Suprapubic skin (tissue), 4 donors: ENCODE results near the gene C21orf91. TPM values are rescaled to one million over a fixed set of nuclear protein-coding genes. Genes with fewer than 3 reads are reported as not detected.
"Not testable (repeated sequence)": the region's sequence is repeated elsewhere in the genome, so short reads cannot be mapped to it uniquely, and the experiment has no call there.

Experiments used
- DNase-seq, 2 donors: peaks; one replicate each; pipeline ENCODE4 v3.0.0-alpha.2; 2019; ENCODE audit warnings: low spot score in 2 of 2
- H3K27ac ChIP-seq: fragments of 200-600 bp; sonication (generic); one replicate; pipeline ENCODE4 v1.5.1; 2019
- H3K27me3 ChIP-seq: fragments of 200-600 bp; sonication (generic); one replicate; pipeline ENCODE4 v1.5.1; 2019
- H3K36me3 ChIP-seq: fragments of 200-600 bp; sonication (generic); one replicate; pipeline ENCODE4 v1.5.1; 2019
- H3K4me1 ChIP-seq: fragments of 200-600 bp; sonication (generic); one replicate; pipeline ENCODE4 v1.5.1; 2019
- H3K4me3 ChIP-seq: fragments of 200-600 bp; sonication (generic); one replicate; pipeline ENCODE4 v1.5.1; 2019; ENCODE audit warnings: mild to moderate bottlenecking
- H3K9me3 ChIP-seq: fragments of 200-600 bp; sonication (generic); one replicate; pipeline ENCODE4 v1.5.1; 2019
- EP300 ChIP-seq: sonication (generic); formaldehyde crosslinking; IDR thresholded peaks from one replicate; pipeline ENCODE4 v1.6.1; 2017; ENCODE audit warnings: antibody characterized with exemption
- POLR2A ChIP-seq, 2 donors: fragments of 450-650 bp; IDR thresholded peaks; one replicate each; pipeline ENCODE4 v1.6.1; 2017; ENCODE audit warnings: antibody characterized with exemption in 2 of 2, mild to moderate bottlenecking in 2 of 2, moderate library complexity in 2 of 2
- POLR2AphosphoS5 ChIP-seq, 3 donors: sonication (generic); formaldehyde crosslinking; IDR thresholded peaks; one replicate each; pipeline ENCODE4 v1.6.1; 2017; ENCODE audit warnings: antibody characterized with exemption in 3 of 3
- WGBS: methylation state at CpG from one replicate; pipeline ENCODE4 v1.1.5; 2018; 5-methylcytosine and 5-hydroxymethylcytosine counted together
- total RNA-seq, 4 donors: library from RNA; depleted of rRNA; stranded (reverse); fragments of >200 nt; gene quantifications; one replicate each; pipeline ENCODE4 v1.1.0, GENCODE V29; 2016
- TF ChIP-seq, protein P1 (sequence below), 2 donors: fragments of 200-600 bp in 1 of 2; fragments of 450-650 bp in 1 of 2; sonication (generic) in 1 of 2; IDR thresholded peaks; one replicate each; pipeline ENCODE4 v1.5.1; 2016 to 2019; ENCODE audit warnings: antibody characterized with exemption in 2 of 2, mild to moderate bottlenecking in 1 of 2, moderate library complexity in 1 of 2

The C21orf91 gene
- total RNA-seq, 4 donors from 2014 or later, result 14.0 to 29.0 (median 21.7) TPM

DNA sequence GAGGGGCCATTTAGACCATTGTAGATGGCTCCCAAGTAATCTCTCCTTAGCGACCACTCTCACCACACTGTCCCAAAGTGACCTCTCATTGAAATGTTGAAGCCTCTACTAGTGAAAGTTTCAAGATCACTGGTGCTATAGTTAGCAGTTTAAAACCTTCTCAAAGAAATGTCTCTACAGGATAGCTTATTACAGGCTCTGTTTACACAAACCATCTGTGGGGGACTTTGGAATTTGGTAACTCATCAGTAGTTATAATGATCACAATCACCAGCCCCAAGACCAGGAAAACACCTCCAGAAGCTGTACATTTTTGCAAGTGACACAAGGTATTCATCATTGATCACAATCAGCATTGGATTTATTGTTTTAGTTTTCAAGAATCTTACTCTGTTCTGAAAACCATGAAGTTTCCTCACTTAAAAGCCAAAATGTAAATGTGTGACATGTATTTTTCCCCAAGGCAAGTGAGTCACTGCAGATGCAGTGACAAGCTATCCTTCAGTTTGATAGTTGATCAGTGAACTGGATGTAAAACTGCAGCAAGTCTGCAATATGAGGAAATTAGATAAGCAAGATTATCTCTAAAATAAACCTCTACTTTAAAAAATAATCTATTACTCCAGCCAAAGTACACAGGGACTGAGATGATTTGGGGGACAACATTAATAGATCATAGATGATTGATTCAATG lies 41.9 kb downstream of the C21orf91 start:
- Histone ChIP-seq H3K4me1 (peaks cover 18% of the 10 kb centered on the region), H3K9me3 (no peaks in the 10 kb centered on the region), H3K27me3 (no peaks in the 10 kb centered on the region), H3K36me3 (no peaks in the 10 kb centered on the region), H3K4me3 (no peak overlapping the region), H3K27ac (no peak overlapping the region)
- DNase-seq, result no peak
- 72% methylated on average over 1 of the region's 1 CpG for WGBS
- TF ChIP-seq POLR2AphosphoS5 (IDR thresholded peaks at IDR 0.05), result no peak
- TF ChIP-seq, protein P1, sequence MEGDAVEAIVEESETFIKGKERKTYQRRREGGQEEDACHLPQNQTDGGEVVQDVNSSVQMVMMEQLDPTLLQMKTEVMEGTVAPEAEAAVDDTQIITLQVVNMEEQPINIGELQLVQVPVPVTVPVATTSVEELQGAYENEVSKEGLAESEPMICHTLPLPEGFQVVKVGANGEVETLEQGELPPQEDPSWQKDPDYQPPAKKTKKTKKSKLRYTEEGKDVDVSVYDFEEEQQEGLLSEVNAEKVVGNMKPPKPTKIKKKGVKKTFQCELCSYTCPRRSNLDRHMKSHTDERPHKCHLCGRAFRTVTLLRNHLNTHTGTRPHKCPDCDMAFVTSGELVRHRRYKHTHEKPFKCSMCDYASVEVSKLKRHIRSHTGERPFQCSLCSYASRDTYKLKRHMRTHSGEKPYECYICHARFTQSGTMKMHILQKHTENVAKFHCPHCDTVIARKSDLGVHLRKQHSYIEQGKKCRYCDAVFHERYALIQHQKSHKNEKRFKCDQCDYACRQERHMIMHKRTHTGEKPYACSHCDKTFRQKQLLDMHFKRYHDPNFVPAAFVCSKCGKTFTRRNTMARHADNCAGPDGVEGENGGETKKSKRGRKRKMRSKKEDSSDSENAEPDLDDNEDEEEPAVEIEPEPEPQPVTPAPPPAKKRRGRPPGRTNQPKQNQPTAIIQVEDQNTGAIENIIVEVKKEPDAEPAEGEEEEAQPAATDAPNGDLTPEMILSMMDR (IDR thresholded peaks at IDR 0.05), result no peak
- no peak for TF ChIP-seq POLR2A (IDR thresholded peaks at IDR 0.05)
- no peak for TF ChIP-seq EP300

DNA sequence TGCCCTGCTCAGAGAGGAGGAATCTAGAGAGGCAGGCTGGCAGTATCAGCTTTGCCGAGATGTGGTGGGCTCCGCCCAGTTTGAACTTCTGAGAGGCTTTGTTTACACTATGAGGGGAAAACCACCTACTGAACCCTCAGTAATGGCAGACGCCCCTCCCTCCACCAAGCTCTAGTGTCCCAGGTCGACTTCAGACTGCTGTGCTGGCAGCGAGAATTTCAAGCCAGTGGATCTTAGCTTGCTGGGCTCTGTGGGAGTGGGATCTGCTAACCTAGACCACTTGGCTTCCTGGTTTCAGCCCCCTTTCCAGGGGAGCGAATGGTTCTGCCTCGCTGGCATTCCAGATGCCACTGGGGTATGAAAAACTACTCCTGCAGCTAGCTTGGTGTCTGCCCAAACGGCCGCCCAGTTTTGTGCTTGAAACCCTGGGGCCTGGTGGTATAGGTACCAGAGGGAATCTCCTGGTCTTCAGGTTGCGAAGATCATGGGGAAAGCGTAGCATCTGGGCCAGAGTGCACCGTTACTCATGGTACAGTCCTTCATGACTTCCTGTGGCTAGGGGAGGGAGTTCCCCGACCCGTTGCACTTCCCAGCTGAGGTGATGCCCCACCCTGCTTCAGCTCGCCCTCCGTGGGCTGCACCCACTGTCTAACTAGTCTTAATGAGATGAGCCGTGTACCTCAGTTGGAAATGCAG lies 43.6 kb downstream of the C21orf91 start:
- TF ChIP-seq, protein P1 (IDR thresholded peaks at IDR 0.05), result no peak
- TF ChIP-seq EP300, result no peak
- TF ChIP-seq POLR2A (IDR thresholded peaks at IDR 0.05), result no peak
- no peak for TF ChIP-seq POLR2AphosphoS5 (IDR thresholded peaks at IDR 0.05)
- Histone ChIP-seq H3K4me3 (no peak overlapping the region), H3K36me3 (no peaks in the 10 kb centered on the region), H3K4me1 (peaks cover 13% of the 10 kb centered on the region), H3K9me3 (no peaks in the 10 kb centered on the region), H3K27me3 (no peaks in the 10 kb centered on the region), H3K27ac (no peak overlapping the region)
- 82% methylated on average over 12 of the region's 17 CpGs for WGBS
- no peak for DNase-seq

DNA sequence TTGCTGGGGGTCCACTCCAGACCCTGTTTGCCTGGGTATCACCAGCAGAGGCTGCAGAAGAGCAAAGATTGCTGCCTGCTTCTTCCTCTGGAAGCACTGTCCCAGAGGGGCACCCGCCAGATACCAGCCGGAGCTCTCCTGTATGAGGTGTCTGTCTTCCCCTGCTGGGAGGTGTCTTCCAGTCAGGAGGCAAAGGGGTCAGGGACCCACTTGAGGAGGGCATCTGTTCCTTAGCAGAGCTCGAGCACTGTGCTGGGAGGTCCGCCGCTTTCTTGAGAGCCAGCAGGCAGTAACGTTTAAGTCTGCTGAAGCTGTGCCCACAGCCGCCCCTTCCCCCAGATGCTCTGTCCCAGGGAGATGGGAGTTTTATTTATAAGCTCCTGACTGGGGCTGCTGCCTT lies 44.1 kb downstream of the C21orf91 start:
- H3K36me3 ChIP-seq, H3K4me1 ChIP-seq, H3K27ac ChIP-seq, DNase-seq, H3K4me3 ChIP-seq, H3K27me3 ChIP-seq, H3K9me3 ChIP-seq: not testable (repeated sequence)
- 95% methylated on average over 7 of the region's 7 CpGs for WGBS

DNA sequence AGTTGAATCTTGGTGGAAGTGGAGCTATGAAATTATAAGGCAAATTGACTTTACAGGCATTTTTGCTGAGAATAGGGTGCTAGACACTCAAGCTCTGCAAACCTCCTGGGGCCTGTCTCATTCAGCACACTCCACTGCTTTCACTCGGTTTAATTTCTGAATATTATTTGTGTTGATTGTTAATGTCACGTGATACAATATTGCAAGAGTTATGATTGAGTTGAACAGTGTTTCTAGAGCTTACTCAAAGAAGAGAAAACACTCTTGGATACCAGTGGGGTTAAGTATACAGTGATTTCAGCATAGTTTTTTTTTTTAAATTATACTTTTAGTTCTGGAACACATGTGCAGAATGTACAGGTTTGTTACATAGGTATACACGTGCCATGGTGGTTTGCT lies 49.7 kb downstream of the C21orf91 start:
- Histone ChIP-seq H3K36me3 (no peaks in the 10 kb centered on the region), H3K9me3 (no peaks in the 10 kb centered on the region), H3K4me1 (no peaks in the 10 kb centered on the region), H3K27me3 (no peaks in the 10 kb centered on the region), H3K4me3 (no peak overlapping the region), H3K27ac (no peak overlapping the region)
- TF ChIP-seq POLR2A (IDR thresholded peaks at IDR 0.05) (no peak), EP300 (no peak), POLR2AphosphoS5 (IDR thresholded peaks at IDR 0.05) (no peak)
- TF ChIP-seq, protein P1 (IDR thresholded peaks at IDR 0.05), result no peak
- 92% methylated on average over 3 of the region's 3 CpGs for WGBS
- DNase-seq, result no peak

DNA sequence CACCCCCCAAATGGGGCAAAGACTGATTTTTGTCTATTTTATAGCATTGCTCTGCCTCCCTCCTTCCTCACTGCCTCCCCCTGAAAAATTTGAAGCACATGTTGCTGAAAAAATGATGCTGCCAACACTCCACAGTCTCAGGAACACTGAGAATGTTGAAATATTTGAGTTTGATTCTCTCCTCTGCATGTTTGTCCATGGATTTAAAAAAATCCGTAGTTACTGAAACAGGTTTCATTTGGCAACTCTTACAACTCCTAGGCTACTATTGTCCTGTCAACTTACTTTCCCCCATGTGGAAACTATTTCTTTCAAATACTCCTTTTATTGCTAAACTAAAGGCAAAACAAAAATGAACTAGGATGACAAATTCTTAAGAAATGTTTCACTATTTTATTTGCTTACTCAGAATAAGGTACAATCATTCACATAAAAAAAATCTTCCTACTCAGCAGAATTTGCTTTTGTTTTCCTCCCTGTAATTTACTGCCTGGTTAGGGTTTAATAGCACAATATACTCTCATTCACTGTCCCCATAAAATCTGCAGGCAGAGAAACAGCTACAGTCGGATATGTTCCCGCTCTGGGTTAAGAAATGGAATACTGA lies 50.2 kb downstream of the C21orf91 start:
- no peaks in the 10 kb centered on the region for H3K9me3 ChIP-seq
- 80% methylated on average over 3 of the region's 3 CpGs for WGBS
- H3K4me1 ChIP-seq, result peaks cover under 1% of the 10 kb centered on the region
- no peaks in the 10 kb centered on the region for H3K36me3 ChIP-seq
- TF ChIP-seq EP300 (no peak), POLR2AphosphoS5 (IDR thresholded peaks at IDR 0.05) (no peak), POLR2A (IDR thresholded peaks at IDR 0.05) (no peak)
- TF ChIP-seq, protein P1 (IDR thresholded peaks at IDR 0.05), result no peak
- H3K27ac ChIP-seq, result no peak overlapping the region
- no peak for DNase-seq
- H3K4me3 ChIP-seq, result no peak overlapping the region
- H3K27me3 ChIP-seq, result no peaks in the 10 kb centered on the region
